ENCODE measurements around the gene SHB. TPM values are rescaled to one million over a fixed set of nuclear protein-coding genes. Genes with fewer than 3 reads are reported as not detected.

SHB gene
- total RNA-seq, 2 donors from 2014 or later, result 41.7 to 57.9 TPM

GRCh38 chr9:38058452-38059232, 10.4 kb downstream of the SHB start:
- DNase-seq (ENCODE audit: low spot score) (no peak), ATAC-seq (ENCODE audit: insufficient number of reproducible peaks, low FRiP score, low read depth) (no peak)
- Histone ChIP-seq H3K4me1 (ENCODE audit: control insufficient read depth in 1 of 2, low read depth in 2 of 2) (peaks cover 12 to 77% of the 10 kb centered on the region in 2 donors), H3K27me3 (replicated peaks; ENCODE audit: insufficient read depth) (no peaks in the 10 kb centered on the region), H3K9me3 (no peaks in the 10 kb centered on the region), H3K4me3 (no peak overlapping the region), H3K27ac (peak overlapping the region; percentile 7 to 50), H3K36me3 (no peaks in the 10 kb centered on the region)
- no peak for TF ChIP-seq CTCF (IDR thresholded peaks at IDR 0.05)

- Histone ChIP-seq H3K4me3 (no peak overlapping the region), H3K9me3 (no peaks in the 10 kb centered on the region), H3K4me1 (ENCODE audit: control insufficient read depth in 1 of 2, low read depth in 2 of 2) (peaks cover 12 to 67% of the 10 kb centered on the region in 2 donors), H3K27ac (peak overlapping the region; percentile 7 to 50), H3K36me3 (no peaks in the 10 kb centered on the region), H3K27me3 (replicated peaks; ENCODE audit: insufficient read depth) (no peaks in the 10 kb centered on the region)
- DNase-seq (ENCODE audit: low spot score) (no peak), ATAC-seq (ENCODE audit: insufficient number of reproducible peaks, low FRiP score, low read depth) (no peak)
- TF ChIP-seq CTCF (IDR thresholded peaks at IDR 0.05), result no peak
Measured at GRCh38 chr9:38057416-38058195, 11.4 kb downstream of the SHB start.

GRCh38 chr9:38054653-38055052, 14.4 kb downstream of the SHB start:
- no peak overlapping the region for H3K4me3 ChIP-seq
- H3K36me3 ChIP-seq, result no peaks in the 10 kb centered on the region
- H3K4me1 ChIP-seq (ENCODE audit: control insufficient read depth in 1 of 2, low read depth in 2 of 2), result peaks cover 10 to 39% of the 10 kb centered on the region in 2 donors
- no peaks in the 10 kb centered on the region for H3K9me3 ChIP-seq
- no peaks in the 10 kb centered on the region for H3K27me3 ChIP-seq (replicated peaks; ENCODE audit: insufficient read depth)
- H3K27ac ChIP-seq, result no peak overlapping the region
- DNase-seq (ENCODE audit: low spot score) (no peak), ATAC-seq (ENCODE audit: insufficient number of reproducible peaks, low FRiP score, low read depth) (no peak)
- no peak for TF ChIP-seq CTCF (IDR thresholded peaks at IDR 0.05)

- H3K4me3 ChIP-seq, result no peak overlapping the region
- no peak for ATAC-seq (ENCODE audit: insufficient number of reproducible peaks, low FRiP score, low read depth)
- H3K27ac ChIP-seq, result no peak overlapping the region
Measured at GRCh38 chr9:38053697-38054461, 15.1 kb downstream of the SHB start.

More at GRCh38 chr9:38053697-38054461, 15.1 kb downstream of the SHB start:
- TF ChIP-seq CTCF (IDR thresholded peaks at IDR 0.05), result no peak
- Histone ChIP-seq H3K27me3 (replicated peaks; ENCODE audit: insufficient read depth) (no peaks in the 10 kb centered on the region), H3K4me1 (ENCODE audit: control insufficient read depth in 1 of 2, low read depth in 2 of 2) (peaks cover 13 to 42% of the 10 kb centered on the region in 2 donors), H3K9me3 (no peaks in the 10 kb centered on the region), H3K36me3 (no peaks in the 10 kb centered on the region)
- DNase-seq (ENCODE audit: low spot score), result no peak

All from thoracic aorta (tissue), 2 donors.